Measurements from ENCODE around the gene GRIK4.

- TF ChIP-seq CTCF (IDR thresholded peaks at IDR 0.05) (no peak), EZH2phosphoT487 (IDR thresholded peaks at IDR 0.05) (no peak)
Observed at GRCh38 chr11:120519474-120519873, 7.9 kb downstream of the GRIK4 start.
